ENCODE results near the gene ZNF432.
A peak's percentile ranks its signal among the peaks of the same experiment; 100 is the strongest.

The ZNF432 gene

GRCh38 chr19:52010674-52011073 is 38.0 kb downstream of the ZNF432 start:
- DNase-seq (ENCODE audit: low read depth, low spot score), result no peak

GRCh38 chr19:52007806-52008557 is 40.7 kb downstream of the ZNF432 start, which contains the start of gene ZNF615:
Gene ZNF615 (minus strand): TSS chr19:52008211. CDS start chr19:52003711, 4,500 bp downstream.
- peak; percentile 81 for DNase-seq (ENCODE audit: low read depth, low spot score)

GRCh38 chr19:52007451-52007805 is 41.2 kb downstream of the ZNF432 start:
- no peak for DNase-seq (ENCODE audit: low read depth, low spot score)

- no peak for DNase-seq (ENCODE audit: low read depth, low spot score)
Measured at GRCh38 chr19:51994048-51994644, 54.5 kb downstream of the ZNF432 start.

GRCh38 chr19:51993422-51993821 is 55.2 kb downstream of the ZNF432 start:
- no peak for DNase-seq (ENCODE audit: low read depth, low spot score)

- peak; percentile 85 for DNase-seq (ENCODE audit: low read depth, low spot score)
Measured at GRCh38 chr19:51986309-51987291, 62.0 kb downstream of the ZNF432 start, which contains the start of gene ZNF350. Gene ZNF350 (minus strand): TSS chr19:51986840. CDS start chr19:51974360, 12,480 bp downstream.

- DNase-seq (ENCODE audit: low read depth, low spot score), result no peak
Measured at GRCh38 chr19:51983361-51983760, 65.3 kb downstream of the ZNF432 start.
